Ramos (cell line): ENCODE data around the gene SEMG1.

ENCODE experiments used
- in situ Hi-C: fragments of 300-500 bp; cut with MboI; formaldehyde crosslinking; loops from one replicate; pipeline ENCODE4 v1.14.3; 2022; ENCODE audit warnings: low sequenced_read_pairs; ENCODE audit not compliant: unreplicated experiment

The SEMG1 gene

GRCh38 chr20:45218636-45219035 is 11.8 kb downstream of the SEMG1 start:
- in situ Hi-C loops: no loop called here

GRCh38 chr20:45221076-45221475 is 14.2 kb downstream of the SEMG1 start, which contains the start of gene SEMG2:
Gene SEMG2 (plus strand): TSS chr20:45221373. CDS start chr20:45221390, 17 bp downstream.
- in situ Hi-C loops: no loop called here

GRCh38 chr20:45223136-45223535 is 16.3 kb downstream of the SEMG1 start:
- in situ Hi-C loops: no loop called here

- in situ Hi-C loops: no loop called here
These were observed 19.5 kb downstream of the SEMG1 start for GRCh38 chr20:45226287-45226686.

- in situ Hi-C loops: no loop called here
These were observed 22.6 kb downstream of the SEMG1 start for GRCh38 chr20:45229264-45230056.

GRCh38 chr20:45230631-45231030 is 23.8 kb downstream of the SEMG1 start:
- in situ Hi-C loops: no loop called here

GRCh38 chr20:45235995-45236394 is 29.2 kb downstream of the SEMG1 start:
- in situ Hi-C loops: no loop called here

- in situ Hi-C loops: no loop called here
These were observed 31.3 kb downstream of the SEMG1 start for GRCh38 chr20:45238139-45238538.

- in situ Hi-C loops: no loop called here
These were observed 39.3 kb downstream of the SEMG1 start for GRCh38 chr20:45246109-45246508.

GRCh38 chr20:45247865-45248264 is 41.0 kb downstream of the SEMG1 start:
- in situ Hi-C loops: no loop called here

GRCh38 chr20:45248609-45249008 is 41.8 kb downstream of the SEMG1 start:
- in situ Hi-C loops: no loop called here

- in situ Hi-C loops: no loop called here
These were observed 45.2 kb downstream of the SEMG1 start for GRCh38 chr20:45251884-45252560.

- in situ Hi-C loops: no loop called here
These were observed 46.4 kb downstream of the SEMG1 start for GRCh38 chr20:45253261-45253660.

GRCh38 chr20:45254383-45255262 is 47.8 kb downstream of the SEMG1 start, which contains the start of gene SLPI:
Gene SLPI (minus strand): TSS chr20:45254564. CDS start chr20:45254543, 21 bp downstream.
- in situ Hi-C loops: no loop called here

- in situ Hi-C loops: no loop called here
These were observed 50.3 kb downstream of the SEMG1 start for GRCh38 chr20:45257161-45257560.

- in situ Hi-C loops: no loop called here
These were observed 50.9 kb downstream of the SEMG1 start for GRCh38 chr20:45257711-45258110.

GRCh38 chr20:45258259-45258658 is 51.4 kb downstream of the SEMG1 start:
- in situ Hi-C loops: no loop called here

GRCh38 chr20:45258664-45259063 is 51.8 kb downstream of the SEMG1 start:
- in situ Hi-C loops: no loop called here
